HEK293 (cell line): ENCODE measurements around the gene GRAP2.

ENCODE experiments used
- CTCF ChIA-PET: fragments of 350-600 bp; formaldehyde crosslinking; extraction: SDS; loops from one replicate; lab custom pipeline; 2021; ENCODE audit warnings: antibody characterized with exemption; lab: Yijun Ruan, JAX
- POLR2A ChIA-PET: fragments of 300-600 bp; formaldehyde crosslinking; extraction: SDS; loops from one replicate; lab custom pipeline; 2020; ENCODE audit warnings: antibody characterized with exemption, inconsistent platforms; lab: Yijun Ruan, JAX
- H3K27ac ChIP-seq: fragments of 200-500 bp; sonication (Bioruptor generic); 2 replicates; pipeline ENCODE4 v1.5.1; 2014; ENCODE audit warnings: low read depth, low read length, control low read depth, inconsistent platforms; ENCODE audit errors: extremely low read depth
- H3K36me3 ChIP-seq, 2 experiments: fragments of 200-500 bp in 1 of 2; sonication (Bioruptor generic) in 1 of 2; 1 replicate in 1 of 2; 2 replicates in 1 of 2; pipeline ENCODE4 v1.5.1; 2014 to 2017; ENCODE audit warnings: inconsistent platforms in 2 of 2, low read length in 2 of 2; ENCODE audit not compliant: control insufficient read depth in 2 of 2, insufficient read depth in 1 of 2
- H3K4me1 ChIP-seq: fragments of 200-500 bp; sonication (Bioruptor generic); 2 replicates; pipeline ENCODE4 v1.5.1; 2014; ENCODE audit warnings: mild to moderate bottlenecking, low read length, inconsistent platforms; ENCODE audit not compliant: control insufficient read depth, insufficient read depth
- H3K4me3 ChIP-seq: 2 replicates; pipeline ENCODE4 v1.5.1; 2011; ENCODE audit warnings: low read depth, mild to moderate bottlenecking, control low read depth, low read length, moderate library complexity
- H3K9me3 ChIP-seq: fragments of 200-500 bp; sonication (Bioruptor generic); 2 replicates; pipeline ENCODE4 v1.5.1; 2014; ENCODE audit warnings: low read depth, low read length, inconsistent platforms; ENCODE audit not compliant: control insufficient read depth, insufficient read depth
- EGR2 ChIP-seq: fragments of 450-650 bp; formaldehyde crosslinking; IDR thresholded peaks from 2 replicates; pipeline ENCODE4 v1.5.1; 2016; ENCODE audit warnings: low read depth, missing biosample characterization, missing genetic modification characterization
- GLI2 ChIP-seq: fragments of 450-650 bp; formaldehyde crosslinking; IDR thresholded peaks from 2 replicates; pipeline ENCODE4; 2017; ENCODE audit warnings: missing biosample characterization, missing genetic modification characterization, low read depth, borderline replicate concordance
- GLIS1 ChIP-seq: fragments of 450-650 bp; formaldehyde crosslinking; IDR thresholded peaks from 2 replicates; pipeline ENCODE4 v1.5.1; 2016; ENCODE audit warnings: missing biosample characterization, missing genetic modification characterization
- HOXD13 ChIP-seq: sonication (generic); formaldehyde crosslinking; IDR thresholded peaks from 2 replicates; pipeline ENCODE4 v1.8.0; 2022; ENCODE audit warnings: missing genetic modification reagents, borderline replicate concordance
- KLF16 ChIP-seq: fragments of 450-650 bp; formaldehyde crosslinking; IDR thresholded peaks from 2 replicates; pipeline ENCODE4 v1.5.1; 2017; ENCODE audit warnings: missing biosample characterization, missing genetic modification characterization
- KLF8 ChIP-seq: fragments of 450-650 bp; formaldehyde crosslinking; IDR thresholded peaks from 2 replicates; pipeline ENCODE4 v1.5.1; 2016; ENCODE audit warnings: missing biosample characterization, missing genetic modification characterization
- PRDM1 ChIP-seq: fragments of 450-650 bp; formaldehyde crosslinking; IDR thresholded peaks from 2 replicates; pipeline ENCODE4; 2016; ENCODE audit warnings: missing biosample characterization, missing genetic modification characterization
- PRDM6 ChIP-seq: fragments of 450-650 bp; formaldehyde crosslinking; IDR thresholded peaks from 2 replicates; pipeline ENCODE4 v1.5.1; 2017; ENCODE audit warnings: missing biosample characterization, missing genetic modification characterization
- RBAK ChIP-seq: fragments of 450-650 bp; formaldehyde crosslinking; IDR thresholded peaks from 2 replicates; pipeline ENCODE4 v1.5.1; 2016; ENCODE audit warnings: missing biosample characterization, missing genetic modification characterization
- REPIN1 ChIP-seq: fragments of 450-650 bp; formaldehyde crosslinking; IDR thresholded peaks from 2 replicates; pipeline ENCODE4 v1.5.1; 2017; ENCODE audit warnings: missing biosample characterization, missing genetic modification characterization, low read depth
- REST ChIP-seq: fragments of 450-650 bp; formaldehyde crosslinking; IDR thresholded peaks from 2 replicates; pipeline ENCODE4 v1.5.1; 2016; ENCODE audit warnings: missing biosample characterization, missing genetic modification characterization
- SCRT2 ChIP-seq: fragments of 450-650 bp; formaldehyde crosslinking; IDR thresholded peaks from 2 replicates; pipeline ENCODE4 v1.5.1; 2016; ENCODE audit warnings: missing biosample characterization, missing genetic modification characterization
- TCF7L2 ChIP-seq: IDR thresholded peaks from 2 replicates; pipeline ENCODE4 v1.6.1; 2011; ENCODE audit warnings: low read depth, mild to moderate bottlenecking, inconsistent platforms, low read length, moderate library complexity, borderline replicate concordance
- ZEB2 ChIP-seq: fragments of 450-650 bp; formaldehyde crosslinking; IDR thresholded peaks from 2 replicates; pipeline ENCODE4 v1.5.1; 2016; ENCODE audit warnings: missing biosample characterization, missing genetic modification characterization
- ZFHX2 ChIP-seq: fragments of 450-650 bp; formaldehyde crosslinking; conservative IDR thresholded peaks from 2 replicates; pipeline ENCODE4 v1.5.1; 2016; ENCODE audit warnings: missing biosample characterization, missing genetic modification characterization
- ZNF157 ChIP-seq: fragments of 450-650 bp; formaldehyde crosslinking; IDR thresholded peaks from 2 replicates; pipeline ENCODE4 v1.5.1; 2016; ENCODE audit warnings: missing biosample characterization, missing genetic modification characterization
- ZNF184 ChIP-seq: fragments of 450-650 bp; IDR thresholded peaks from 2 replicates; pipeline ENCODE4 v1.5.1; 2018; ENCODE audit warnings: missing biosample characterization, mild to moderate bottlenecking, missing genetic modification characterization
- ZNF23 ChIP-seq: fragments of 450-650 bp; formaldehyde crosslinking; IDR thresholded peaks from 2 replicates; pipeline ENCODE4 v1.5.1; 2016; ENCODE audit warnings: missing biosample characterization, missing genetic modification characterization, borderline replicate concordance
- ZNF501 ChIP-seq: fragments of 450-650 bp; formaldehyde crosslinking; IDR thresholded peaks from 2 replicates; pipeline ENCODE4 v1.5.1; 2016; ENCODE audit warnings: missing biosample characterization, missing genetic modification characterization
- ZNF555 ChIP-seq: fragments of 450-650 bp; formaldehyde crosslinking; conservative IDR thresholded peaks from 2 replicates; pipeline ENCODE4 v1.5.1; 2017; ENCODE audit warnings: missing biosample characterization, mild to moderate bottlenecking, missing genetic modification characterization, inconsistent platforms
- ZNF658 ChIP-seq: fragments of 450-650 bp; formaldehyde crosslinking; IDR thresholded peaks from 2 replicates; pipeline ENCODE4; 2016; ENCODE audit warnings: missing biosample characterization, missing genetic modification characterization
- ZNF660 ChIP-seq: fragments of 450-650 bp; IDR thresholded peaks from 2 replicates; pipeline ENCODE4 v1.5.1; 2018; ENCODE audit warnings: missing biosample characterization, mild to moderate bottlenecking, missing genetic modification characterization
- ZNF701 ChIP-seq: fragments of 450-650 bp; formaldehyde crosslinking; IDR thresholded peaks from 2 replicates; pipeline ENCODE4 v1.5.1; 2016; ENCODE audit warnings: missing biosample characterization, missing genetic modification characterization
- ZNF777 ChIP-seq: fragments of 450-650 bp; formaldehyde crosslinking; IDR thresholded peaks from 2 replicates; pipeline ENCODE4 v1.5.1; 2017; ENCODE audit warnings: missing biosample characterization, missing genetic modification characterization, borderline replicate concordance
- ZNF791 ChIP-seq: fragments of 450-650 bp; formaldehyde crosslinking; IDR thresholded peaks from 2 replicates; pipeline ENCODE4 v1.5.1; 2016; ENCODE audit warnings: missing biosample characterization, missing genetic modification characterization

GRAP2 gene

GRCh38 chr22:39955675-39956074 is 54.8 kb downstream of the GRAP2 start (continued):
- TF ChIP-seq ZNF777 (tag by site-specific recombination) (no peak), ZNF23 (tag by site-specific recombination) (no peak)

- no peak overlapping the region for H3K27ac ChIP-seq
- no peaks in the 10 kb centered on the region for H3K36me3 ChIP-seq
- POLR2A ChIA-PET, result no interaction called here
- no peak overlapping the region for H3K4me3 ChIP-seq
- no peaks in the 10 kb centered on the region for H3K4me1 ChIP-seq
- CTCF ChIA-PET, result interaction anchor here (0.8 to 1.8 kb wide), 3 partner anchors 8 to 68 kb away, joined by 3 to 4 read pairs (median 3); no protein-coding TSS in a partner anchor
- TF ChIP-seq PRDM1 (tag by site-specific recombination), result no peak
- no peak for TF ChIP-seq REPIN1 (tag by site-specific recombination)
- TF ChIP-seq ZNF658, result no peak
- no peak for TF ChIP-seq RBAK (tag by site-specific recombination)
- TF ChIP-seq KLF16 (tag by site-specific recombination), result no peak
- H3K9me3 ChIP-seq, result no peaks in the 10 kb centered on the region
Observed at GRCh38 chr22:39956932-39957664, 56.2 kb downstream of the GRAP2 start.

GRCh38 chr22:39958009-39958711 is 57.3 kb downstream of the GRAP2 start:
- TF ChIP-seq ZNF157 (tag by site-specific recombination) (no peak), REST (no peak), ZFHX2 (peak; percentile 76), ZNF660 (tag by site-specific recombination) (no peak), EGR2 (peak; percentile 94), HOXD13 (no peak), ZNF791 (tag by site-specific recombination) (no peak)
- POLR2A ChIA-PET, result no interaction called here
- no peak overlapping the region for H3K27ac ChIP-seq

GRCh38 chr22:39958949-39959639 is 58.2 kb downstream of the GRAP2 start:
- CTCF ChIA-PET, result interaction anchor here (0.7 kb wide), 1 partner anchor 65 kb away, joined by 3 read pairs; no protein-coding TSS in a partner anchor
- H3K9me3 ChIP-seq, result no peaks in the 10 kb centered on the region
- no peak overlapping the region for H3K27ac ChIP-seq
- no peaks in the 10 kb centered on the region for H3K36me3 ChIP-seq
- H3K4me3 ChIP-seq, result no peak overlapping the region
- no peaks in the 10 kb centered on the region for H3K4me1 ChIP-seq
- POLR2A ChIA-PET, result no interaction called here
- TF ChIP-seq GLI2 (tag by site-specific recombination), result no peak
- no peak for TF ChIP-seq ZNF555 (tag by site-specific recombination)
- no peak for TF ChIP-seq GLIS1 (tag by site-specific recombination)
- TF ChIP-seq KLF8 (tag by site-specific recombination), result no peak
- no peak for TF ChIP-seq ZNF701 (tag by site-specific recombination)
- no peak for TF ChIP-seq TCF7L2
- no peak for TF ChIP-seq PRDM6 (tag by site-specific recombination)
- TF ChIP-seq ZNF501, result no peak
- no peak for TF ChIP-seq SCRT2 (tag by site-specific recombination)
- TF ChIP-seq ZNF184, result no peak
- no peak for TF ChIP-seq ZEB2 (tag by site-specific recombination)

More at GRCh38 chr22:39958009-39958711, 57.3 kb downstream of the GRAP2 start:
- CTCF ChIA-PET, result interaction anchor here (0.7 to 1.3 kb wide), 3 partner anchors 25 to 67 kb away, joined by 3 read pairs; no protein-coding TSS in a partner anchor
- no peaks in the 10 kb centered on the region for H3K4me1 ChIP-seq
- H3K9me3 ChIP-seq, result no peaks in the 10 kb centered on the region
- H3K36me3 ChIP-seq, result no peaks in the 10 kb centered on the region
- no peak overlapping the region for H3K4me3 ChIP-seq
